ENCODE measurements around the gene ZFYVE16.
"Not testable (repeated sequence)": the region's sequence is repeated elsewhere in the genome, so short reads cannot be mapped to it uniquely, and the experiment has no call there.

The ZFYVE16 gene

DNA sequence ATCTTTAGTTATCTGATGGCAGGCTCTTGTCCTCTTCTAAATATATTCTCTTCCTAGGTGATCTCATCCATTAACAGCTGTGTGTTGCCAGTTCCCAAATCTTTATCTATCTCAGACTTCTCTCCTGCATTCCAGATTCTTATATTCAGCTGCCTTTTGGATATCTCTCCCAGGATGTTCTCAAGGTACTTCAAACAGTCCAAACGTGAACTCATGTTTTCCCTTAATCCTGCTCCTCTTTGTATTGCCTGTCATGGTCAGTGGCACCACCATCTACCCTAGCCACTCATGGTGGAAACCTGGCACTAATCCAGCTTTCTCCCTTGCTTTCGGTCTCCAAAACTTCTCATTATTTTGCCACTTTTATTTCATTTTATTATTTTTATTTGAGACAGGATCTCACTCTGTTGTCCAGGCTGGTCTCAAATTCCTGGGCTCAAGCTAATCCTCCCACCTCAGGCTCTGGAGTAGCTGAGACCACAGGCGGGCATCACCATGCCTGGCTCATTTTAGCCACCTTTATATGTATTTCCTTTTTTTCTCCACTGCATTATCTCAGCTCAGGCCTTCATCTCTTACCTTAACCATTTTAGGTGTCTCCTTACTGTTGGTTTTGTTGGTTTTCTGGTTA is 3.8 kb downstream of the ZFYVE16 start:
- DNase-seq = no peak

DNA sequence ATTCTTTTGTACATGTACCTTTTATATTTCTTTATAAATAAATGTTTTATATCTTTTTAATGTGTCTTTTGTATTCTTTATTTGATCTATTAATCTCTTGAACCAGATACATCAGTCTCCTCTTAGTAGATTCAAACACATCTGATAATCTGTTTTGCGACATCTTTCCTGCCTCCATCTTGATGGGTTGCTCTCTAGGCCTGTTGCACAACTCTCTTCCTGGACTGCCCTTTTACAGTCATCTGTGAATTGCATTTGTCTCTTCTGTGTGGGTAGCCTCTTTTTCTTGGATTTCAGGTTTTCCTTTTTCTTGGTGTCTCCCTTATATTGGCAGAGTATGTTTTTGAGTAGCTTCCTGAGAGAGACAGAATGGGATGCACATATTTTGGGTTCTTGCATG is 6.2 kb downstream of the ZFYVE16 start:
- DNase-seq = no peak

DNA sequence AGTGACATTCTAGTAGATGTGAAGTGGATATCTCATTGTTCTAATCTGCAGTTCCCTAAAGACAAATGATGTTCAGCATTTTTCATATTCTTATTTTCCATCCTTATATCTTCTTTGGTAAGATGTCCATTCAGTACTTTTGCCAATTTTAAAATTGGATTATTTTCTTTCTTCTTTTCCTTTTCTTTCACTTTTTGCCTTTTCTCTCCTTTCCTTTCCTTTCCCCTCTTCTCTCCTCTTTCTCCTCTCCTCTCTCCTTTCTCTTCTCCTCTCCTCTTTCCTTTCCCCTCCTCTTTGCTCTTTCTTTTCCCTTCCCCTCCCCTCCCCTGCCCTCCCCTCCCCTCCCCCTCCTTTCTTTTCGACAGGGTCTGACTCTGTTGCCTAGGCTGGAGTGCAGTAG is 10.1 kb downstream of the ZFYVE16 start:
- DNase-seq = no peak

DNA sequence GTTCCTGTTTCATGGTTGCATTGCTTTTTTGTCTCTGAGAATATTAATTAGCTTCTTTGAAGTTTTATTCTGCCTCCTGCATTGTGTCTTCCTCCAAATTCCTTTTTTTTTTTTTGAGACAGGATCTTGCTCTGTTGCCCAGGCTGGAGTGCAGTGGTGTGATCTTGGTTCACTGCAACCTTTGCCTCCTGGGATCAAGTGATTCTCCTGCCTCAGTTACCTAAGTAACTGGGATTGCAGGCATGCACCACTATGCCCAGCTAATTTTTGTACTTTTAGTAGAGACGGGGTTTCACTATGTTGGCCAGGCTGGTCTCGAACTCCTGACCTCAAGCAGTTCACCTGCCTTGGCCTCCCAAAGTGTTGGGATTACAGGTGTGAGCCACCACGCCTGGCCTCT is 16.5 kb downstream of the ZFYVE16 start:
- not testable (repeated sequence) for DNase-seq

DNA sequence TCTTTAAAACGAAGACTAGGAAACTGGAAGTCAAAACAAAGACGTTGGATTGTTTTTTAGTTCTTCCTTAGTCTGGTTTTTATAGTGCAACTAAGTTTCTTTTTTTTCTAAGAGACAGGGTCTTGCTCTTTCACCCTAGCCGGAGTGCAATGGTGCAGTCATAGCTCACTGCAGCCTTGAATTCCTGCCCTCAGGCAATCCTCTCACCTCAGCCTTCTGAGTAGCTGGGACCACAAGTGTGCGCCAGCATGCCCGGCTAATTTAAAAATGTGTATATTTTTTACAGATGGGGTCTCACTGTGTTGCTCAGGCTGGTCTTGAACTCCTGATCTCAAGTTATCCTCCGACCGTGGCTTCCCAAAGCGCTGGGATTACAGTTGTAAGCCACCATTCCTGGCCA is 27.6 kb downstream of the ZFYVE16 start:
- no peak for DNase-seq

DNA sequence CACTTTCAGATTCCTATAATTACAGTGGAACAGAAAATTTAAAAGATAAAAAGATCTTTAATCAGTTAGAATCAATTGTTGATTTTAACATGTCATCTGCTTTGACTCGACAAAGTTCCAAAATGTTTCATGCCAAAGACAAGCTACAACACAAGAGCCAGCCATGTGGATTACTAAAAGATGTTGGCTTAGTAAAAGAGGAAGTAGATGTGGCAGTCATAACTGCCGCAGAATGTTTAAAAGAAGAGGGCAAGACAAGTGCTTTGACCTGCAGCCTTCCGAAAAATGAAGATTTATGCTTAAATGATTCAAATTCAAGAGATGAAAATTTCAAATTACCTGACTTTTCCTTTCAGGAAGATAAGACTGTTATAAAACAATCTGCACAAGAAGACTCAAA is 29.5 kb downstream of the ZFYVE16 start:
- no peak for DNase-seq

DNA sequence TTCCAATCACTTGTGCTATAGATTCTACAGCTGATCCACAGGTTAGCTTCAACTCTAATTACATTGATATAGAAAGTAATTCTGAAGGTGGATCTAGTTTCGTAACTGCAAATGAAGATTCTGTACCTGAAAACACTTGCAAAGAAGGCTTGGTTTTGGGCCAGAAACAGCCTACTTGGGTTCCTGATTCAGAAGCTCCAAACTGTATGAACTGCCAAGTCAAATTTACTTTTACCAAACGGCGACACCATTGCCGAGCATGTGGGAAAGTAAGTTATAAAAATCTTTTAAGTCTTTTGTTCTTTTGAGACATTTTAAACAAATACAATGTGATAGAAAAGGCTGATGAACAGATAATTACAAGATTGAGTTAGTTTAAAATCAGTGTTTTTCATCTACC is 30.9 kb downstream of the ZFYVE16 start:
- DNase-seq = no peak

DNA sequence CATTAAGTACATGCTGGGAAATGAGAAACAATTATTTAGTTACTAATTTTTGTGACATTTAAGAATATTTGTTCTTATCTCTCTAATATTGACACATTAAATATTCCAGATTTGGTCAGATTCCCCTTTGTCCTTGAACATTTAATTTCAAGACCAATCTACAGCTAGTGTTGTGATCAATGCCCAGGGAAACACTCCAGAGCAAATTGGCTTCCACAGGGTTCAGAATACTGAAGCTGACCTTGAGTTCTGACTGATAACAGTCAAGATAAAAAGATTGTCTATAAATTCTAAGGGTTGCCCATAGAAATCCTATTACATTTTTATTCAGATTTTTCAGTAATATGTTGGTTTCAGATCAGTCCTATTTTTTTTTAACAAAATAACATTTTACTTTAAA is 31.3 kb downstream of the ZFYVE16 start:
- DNase-seq = no peak

DNA sequence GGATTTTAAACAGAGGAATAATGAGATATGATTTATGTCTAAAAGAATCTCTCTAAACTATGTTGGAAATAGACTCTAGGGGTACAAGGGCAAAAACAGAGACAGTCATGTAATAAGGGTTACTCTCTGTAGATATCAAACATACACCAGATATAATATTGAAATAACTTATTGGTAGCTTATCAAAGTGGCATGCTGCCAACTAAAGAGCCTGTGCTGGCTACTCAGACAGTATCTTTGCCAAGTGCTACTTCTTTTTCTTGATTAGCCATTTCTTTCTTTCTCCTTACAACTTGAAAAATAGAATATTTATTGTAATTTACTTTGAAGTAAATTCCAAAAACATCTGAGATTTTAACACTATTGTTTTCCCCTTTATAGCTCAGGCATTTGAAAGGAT is 34.9 kb downstream of the ZFYVE16 start:
- no peak for DNase-seq

DNA sequence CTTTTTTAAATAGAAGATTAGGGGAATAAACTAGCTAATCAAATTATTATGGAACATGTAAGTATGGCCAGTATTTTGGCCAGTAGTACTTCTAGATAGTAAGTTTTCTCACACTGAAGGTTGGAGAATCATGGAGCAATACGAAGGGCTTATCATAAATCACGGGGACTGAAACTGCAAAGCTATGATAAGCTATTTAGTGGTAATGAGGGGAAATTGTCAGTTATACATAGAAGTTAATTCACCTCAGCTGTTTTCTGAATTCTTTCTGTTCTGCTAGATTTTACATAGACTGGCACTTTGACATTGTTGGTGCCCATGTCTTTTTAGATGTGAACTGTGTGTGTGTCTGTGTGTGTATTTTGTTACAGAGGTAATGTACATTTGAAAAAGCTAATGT is 45.5 kb downstream of the ZFYVE16 start:
- no peak for DNase-seq

DNA sequence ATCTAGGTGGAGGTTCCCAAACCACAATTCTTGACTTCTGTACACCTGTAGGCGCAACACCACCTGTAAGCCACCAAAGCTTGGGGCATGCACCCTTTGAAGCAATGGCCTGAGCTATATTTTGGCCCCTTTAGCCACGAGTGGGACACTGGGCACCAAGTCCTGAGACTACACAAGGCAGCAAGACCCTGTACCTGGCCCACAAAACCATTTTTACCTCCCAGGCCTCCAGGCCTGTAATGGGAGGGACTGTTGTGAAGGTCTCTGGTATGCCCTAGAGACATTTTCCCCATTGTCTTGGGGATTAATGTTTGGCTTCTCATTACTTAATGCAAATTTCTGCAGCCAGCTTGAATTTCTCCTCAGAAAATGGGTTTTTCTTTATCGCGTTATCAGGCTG is 55.4 kb downstream of the ZFYVE16 start:
- no peak for DNase-seq

DNA sequence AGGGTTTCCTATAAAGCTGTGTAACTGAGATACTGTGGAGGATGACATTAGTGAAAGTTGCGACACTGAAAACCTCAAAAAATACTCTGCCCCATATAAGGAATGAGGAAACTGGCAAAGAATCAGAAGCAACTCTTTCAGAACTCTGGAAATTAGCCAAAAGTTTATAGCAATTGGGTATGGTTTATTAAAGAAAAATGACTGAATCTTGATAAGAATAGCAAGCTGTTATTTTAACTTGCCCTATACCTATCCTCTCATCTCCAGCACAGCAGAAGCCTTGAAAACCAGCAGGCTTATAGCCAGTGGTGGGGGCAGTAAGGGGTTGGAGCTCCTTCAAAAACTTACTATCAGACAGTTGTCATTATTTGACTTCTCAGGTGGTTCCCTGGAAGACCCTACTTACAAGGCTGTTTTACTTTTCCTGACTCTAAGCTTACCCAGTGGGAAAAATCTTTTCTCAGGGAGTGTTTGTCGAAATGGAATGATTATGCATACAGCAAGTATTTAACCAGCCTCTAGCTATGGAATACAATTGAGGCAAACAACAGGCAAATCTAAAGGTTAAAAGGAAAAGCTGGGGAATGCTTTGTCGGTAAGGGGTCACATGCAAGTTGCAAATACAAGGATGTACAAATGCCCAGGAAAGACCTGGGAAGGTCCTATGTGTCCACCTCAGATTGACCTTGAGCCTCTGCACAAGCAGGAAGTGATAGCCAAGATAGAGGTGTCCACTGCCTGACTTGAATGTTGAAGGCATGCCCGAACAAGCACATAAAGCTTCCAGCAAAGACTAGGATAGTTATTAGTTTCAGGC is 59.0 kb downstream of the ZFYVE16 start:
- no peak for DNase-seq

DNA sequence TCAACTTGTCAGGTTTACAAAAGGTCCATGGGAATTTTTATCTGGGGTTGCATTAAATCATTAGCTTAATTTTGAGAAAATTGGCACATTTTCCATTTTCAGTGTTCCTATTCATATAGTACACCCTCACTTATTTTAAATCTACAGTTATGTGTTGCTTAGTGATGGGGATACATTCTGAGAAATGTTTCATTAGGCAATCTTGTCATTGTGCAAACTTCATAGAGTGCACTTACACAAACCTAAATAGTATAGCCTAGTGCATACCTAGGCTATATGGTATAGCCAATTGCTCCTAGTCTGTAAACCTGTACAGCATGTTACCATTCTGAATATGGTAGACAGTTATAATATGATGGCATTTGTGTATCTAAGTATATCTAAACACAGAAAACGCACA is 60.3 kb downstream of the ZFYVE16 start:
- DNase-seq = no peak

DNA sequence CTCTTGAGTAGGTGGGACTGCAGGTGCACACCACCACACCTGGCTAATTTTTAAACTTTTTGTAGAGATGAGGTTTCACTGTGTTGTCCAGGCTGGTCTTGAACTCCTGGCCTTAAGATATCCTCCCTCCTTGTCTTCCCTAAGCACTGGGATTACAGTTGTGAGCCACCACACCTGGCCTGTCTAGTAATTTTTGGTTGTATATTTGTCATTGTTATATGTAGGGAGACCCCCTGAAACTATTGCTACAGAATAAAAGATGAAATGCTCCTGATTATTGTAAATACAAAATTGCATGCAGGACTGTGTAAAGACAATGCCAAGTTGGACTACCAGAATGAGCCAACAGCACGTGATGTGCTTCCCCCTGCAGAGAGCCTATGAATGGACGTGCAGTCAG is 62.8 kb downstream of the ZFYVE16 start:
- DNase-seq = not testable (repeated sequence)

DNA sequence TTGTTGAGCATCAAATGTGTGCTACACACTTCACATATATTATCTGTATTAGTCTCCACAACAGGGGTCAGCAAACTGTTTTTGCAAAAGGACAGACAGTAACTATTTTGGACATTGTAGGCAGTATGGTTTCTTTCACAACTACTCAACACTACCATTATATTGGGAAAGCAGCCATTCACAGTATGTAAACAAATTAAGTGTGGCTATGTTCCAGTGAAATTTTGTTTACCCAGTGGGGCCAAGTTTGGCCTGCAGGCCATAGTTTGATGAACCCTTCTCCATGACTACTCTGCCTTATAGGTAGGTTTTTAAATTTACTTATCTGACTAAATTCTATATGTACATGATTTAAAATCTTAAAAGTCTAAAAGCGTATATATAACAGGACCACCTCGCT is 67.1 kb downstream of the ZFYVE16 start:
- DNase-seq = no peak

DNA sequence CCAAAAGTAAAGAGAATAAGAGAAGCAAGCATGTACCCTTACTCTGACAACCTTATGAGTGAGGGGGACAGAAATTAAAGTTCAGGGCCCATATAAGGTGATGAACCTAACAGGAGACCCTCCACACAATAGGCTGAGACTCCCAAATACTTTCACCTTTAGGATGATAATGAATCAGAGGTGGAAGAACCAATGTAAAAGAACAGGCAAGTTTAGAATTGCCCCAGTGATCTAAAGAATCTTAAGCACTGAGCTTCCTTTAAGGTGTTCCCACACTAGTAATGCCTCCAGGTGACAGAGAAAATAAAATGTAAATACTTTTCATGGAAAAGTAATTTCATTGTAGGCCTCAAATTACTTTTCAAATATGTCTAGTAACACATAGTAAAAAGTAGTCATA is 71.8 kb downstream of the ZFYVE16 start:
- no peak for DNase-seq

DNA sequence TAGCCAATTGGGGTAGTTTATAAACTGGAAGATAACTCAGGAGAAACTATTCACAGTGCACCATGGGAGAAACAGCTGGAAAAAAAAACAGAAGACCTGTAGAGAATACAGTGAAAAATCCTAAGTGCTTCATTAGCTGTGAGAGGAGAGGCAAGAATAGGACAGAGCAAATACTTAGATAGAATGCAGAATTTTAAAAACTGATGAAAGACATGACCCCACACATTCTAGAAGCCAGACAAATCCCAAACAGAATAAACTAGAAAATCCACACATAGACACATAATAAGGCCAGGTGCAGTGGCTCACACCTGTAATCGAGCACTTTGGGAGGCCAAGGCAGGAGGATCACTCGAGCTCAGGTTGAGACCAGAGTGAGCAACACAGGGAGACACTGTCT is 72.5 kb downstream of the ZFYVE16 start:
- no peak for DNase-seq

DNA sequence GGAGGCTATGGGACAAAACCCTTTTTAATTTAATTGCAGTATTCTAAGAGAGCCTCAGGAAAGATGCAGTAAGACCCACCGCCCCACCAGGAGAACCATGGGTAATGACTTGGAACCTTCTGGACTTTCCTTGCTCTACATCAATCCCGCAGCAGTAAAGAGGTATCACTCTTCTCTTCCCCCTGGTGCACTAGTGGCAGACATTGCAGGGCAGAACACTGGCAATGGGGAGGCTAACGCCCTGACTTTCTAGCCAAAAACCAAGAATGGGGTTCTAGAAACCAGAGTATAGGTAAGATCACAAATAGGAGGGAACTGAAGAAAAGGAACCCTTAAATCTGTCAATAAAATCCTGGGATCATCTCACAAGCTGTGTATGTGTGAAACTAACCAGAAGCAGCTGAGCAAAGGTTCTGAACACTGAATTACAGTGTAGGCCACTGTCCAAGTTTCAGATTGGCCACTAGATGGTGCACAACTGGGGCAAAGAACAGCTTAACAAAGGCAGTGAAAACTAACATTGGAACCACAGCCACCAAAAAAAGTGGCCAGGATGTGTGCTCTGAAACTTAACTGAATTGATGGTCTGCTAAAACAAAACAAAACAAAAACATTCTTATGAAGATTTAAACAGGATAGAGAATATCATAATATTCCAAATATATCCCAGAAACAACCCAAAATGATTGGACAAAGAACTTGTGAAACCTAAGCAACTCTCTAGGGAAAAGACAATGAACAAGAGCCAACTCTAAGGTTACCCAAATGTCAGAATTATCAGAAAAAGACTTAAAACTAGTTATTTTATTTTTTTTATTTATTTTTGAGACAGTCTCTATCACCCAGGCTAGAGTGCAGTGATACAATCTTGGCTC is 73.4 kb downstream of the ZFYVE16 start:
- no peak for DNase-seq

DNA sequence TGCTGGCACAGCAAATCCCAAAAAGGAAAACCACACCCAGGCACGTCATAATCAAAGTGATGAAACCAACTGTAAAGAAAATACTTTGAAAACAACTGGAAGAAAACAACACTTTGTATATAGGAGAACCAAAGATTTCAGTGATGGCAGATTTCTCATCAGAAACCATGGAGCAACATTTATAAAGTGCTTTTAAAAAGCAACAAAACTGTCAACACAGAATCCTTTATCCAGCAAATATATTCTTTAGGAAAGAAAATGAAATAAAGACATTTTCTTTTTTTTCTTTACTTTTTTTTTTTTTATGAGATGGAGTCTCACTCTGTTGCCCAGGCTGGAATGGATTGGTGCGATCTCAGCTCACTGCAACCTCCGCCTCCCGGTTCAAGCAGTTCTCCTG is 74.7 kb downstream of the ZFYVE16 start:
- no peak for DNase-seq

DNA sequence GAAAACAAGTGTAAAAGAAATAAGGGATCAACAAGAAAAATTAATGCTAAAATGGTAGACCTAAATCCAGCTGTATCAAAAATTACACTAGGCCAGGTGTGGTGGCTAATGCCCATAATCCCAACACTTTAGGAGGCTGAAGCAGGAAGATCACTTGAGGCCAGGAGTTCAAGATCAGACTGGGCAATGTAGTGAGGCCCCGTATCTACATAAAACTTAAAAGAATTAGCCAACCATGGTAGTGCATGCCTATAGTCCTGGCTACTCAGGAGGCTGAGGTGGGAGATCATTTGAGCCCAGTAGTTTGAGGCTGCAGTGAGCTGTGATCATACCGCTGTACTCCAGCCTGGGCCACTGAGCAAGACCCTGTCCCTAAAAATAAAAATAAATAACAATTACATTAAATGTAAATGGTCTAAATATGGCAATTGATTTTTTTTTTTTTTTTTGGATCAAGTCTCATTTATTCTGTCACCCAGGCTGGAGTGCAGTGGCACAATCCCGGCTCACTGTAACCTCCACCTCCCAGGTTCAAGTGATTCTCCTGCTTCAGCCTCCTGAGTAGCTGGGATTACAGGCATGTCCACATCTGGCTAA is 75.9 kb downstream of the ZFYVE16 start:
- no peak for DNase-seq

DNA sequence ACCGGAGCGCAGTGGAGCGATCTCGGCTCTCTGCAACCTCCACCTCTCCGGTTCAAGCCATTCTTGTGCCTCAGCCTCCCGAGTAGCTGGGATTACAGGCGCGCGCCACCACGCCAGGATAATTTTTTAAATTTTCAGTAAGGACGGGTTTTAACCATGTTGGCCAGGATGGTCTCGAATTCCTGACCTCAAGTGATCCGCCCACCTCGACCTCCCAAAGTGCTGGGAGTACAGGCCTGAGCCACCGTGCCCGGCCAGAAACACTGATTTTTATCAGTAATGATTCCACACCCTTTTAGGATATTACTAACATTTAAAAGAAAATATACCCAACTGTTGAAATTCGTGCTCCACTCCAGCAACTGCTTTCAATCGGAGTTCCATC is 79.6 kb downstream of the ZFYVE16 start:
- DNase-seq = no peak

DNA sequence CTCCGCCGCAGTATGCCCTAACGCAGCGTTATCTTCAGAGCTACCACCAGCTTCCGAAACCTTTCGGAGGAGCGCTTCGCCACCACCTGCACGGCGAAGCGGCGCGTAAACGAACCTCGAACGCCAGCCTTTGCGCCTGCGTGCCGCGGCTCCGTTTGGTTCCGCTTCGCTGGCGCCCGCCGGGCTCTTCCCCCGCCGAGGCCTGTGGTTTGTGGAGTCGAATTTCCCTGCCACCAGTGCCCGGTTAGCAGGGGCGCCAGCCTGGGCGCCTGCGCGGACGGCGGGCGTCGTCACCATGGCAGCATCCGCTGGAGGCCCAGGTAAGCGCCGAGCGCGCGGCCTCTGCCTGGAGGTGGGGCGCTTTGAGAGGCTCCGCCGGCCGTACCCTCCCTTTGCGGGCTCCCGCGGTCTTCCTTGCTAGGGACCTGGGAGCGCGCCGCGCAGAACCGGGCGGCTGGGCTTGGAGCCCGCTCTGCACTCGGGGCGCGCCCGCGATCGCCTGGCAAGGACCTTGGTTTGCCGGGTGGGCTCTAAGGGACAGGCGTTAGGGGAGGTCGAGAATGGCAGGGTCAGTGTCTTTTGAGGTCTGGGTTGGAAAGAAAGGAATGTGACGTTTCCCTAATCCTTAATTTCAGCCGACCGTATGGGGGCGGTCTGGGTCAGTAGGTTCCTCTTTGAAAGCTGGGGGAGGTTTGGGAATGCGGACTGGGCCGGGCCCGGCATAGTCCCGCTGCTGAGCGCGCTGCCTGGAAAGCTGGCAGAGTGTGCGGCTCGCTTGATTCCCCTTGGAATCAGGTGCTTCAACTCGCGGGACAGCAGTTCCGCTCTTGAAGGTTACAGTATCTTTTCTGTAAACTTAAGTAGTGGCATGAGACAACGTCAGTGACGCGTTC is 80.2 kb downstream of the ZFYVE16 start, which contains the start of gene FAM151B:
Gene FAM151B (plus strand): TSS at position 272 of the 893 bp plus-strand sequence. CDS start 24 bp downstream, at position 296.
- DNase-seq = peak; percentile 59
